ENCODE measurements around the gene RAET1E.
A peak's percentile ranks its signal among the peaks of the same experiment; 100 is the strongest.
"Not testable (repeated sequence)": the region's sequence is repeated elsewhere in the genome, so short reads cannot be mapped to it uniquely, and the experiment has no call there.

Gene RAET1E

DNA sequence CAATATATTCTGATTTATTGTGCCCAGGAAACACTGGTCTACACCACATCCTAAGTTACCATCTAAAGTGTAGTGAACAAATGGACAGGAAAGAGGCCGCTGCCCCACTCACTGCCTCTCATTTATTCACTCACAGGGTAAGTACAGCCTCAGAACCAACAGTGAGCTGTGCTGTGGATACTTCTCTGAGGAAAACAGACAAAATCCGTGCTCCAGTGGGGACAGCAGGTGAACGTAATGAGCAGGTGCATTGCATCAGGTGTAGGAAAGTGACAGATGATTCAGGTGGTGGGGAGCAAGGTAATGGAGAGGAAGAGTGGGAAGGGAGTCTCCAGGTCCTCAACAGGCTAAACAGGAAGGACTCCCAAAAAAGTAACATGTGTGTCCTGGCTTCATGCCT, 35.5 kb upstream of the RAET1E start:
- TF ChIP-seq ZFX (IDR thresholded peaks at IDR 0.05): no peak
- TF ChIP-seq, protein P1, sequence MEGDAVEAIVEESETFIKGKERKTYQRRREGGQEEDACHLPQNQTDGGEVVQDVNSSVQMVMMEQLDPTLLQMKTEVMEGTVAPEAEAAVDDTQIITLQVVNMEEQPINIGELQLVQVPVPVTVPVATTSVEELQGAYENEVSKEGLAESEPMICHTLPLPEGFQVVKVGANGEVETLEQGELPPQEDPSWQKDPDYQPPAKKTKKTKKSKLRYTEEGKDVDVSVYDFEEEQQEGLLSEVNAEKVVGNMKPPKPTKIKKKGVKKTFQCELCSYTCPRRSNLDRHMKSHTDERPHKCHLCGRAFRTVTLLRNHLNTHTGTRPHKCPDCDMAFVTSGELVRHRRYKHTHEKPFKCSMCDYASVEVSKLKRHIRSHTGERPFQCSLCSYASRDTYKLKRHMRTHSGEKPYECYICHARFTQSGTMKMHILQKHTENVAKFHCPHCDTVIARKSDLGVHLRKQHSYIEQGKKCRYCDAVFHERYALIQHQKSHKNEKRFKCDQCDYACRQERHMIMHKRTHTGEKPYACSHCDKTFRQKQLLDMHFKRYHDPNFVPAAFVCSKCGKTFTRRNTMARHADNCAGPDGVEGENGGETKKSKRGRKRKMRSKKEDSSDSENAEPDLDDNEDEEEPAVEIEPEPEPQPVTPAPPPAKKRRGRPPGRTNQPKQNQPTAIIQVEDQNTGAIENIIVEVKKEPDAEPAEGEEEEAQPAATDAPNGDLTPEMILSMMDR (conservative IDR thresholded peaks at IDR 0.05): no peak
- H3K27ac ChIP-seq: no peak overlapping the region

DNA sequence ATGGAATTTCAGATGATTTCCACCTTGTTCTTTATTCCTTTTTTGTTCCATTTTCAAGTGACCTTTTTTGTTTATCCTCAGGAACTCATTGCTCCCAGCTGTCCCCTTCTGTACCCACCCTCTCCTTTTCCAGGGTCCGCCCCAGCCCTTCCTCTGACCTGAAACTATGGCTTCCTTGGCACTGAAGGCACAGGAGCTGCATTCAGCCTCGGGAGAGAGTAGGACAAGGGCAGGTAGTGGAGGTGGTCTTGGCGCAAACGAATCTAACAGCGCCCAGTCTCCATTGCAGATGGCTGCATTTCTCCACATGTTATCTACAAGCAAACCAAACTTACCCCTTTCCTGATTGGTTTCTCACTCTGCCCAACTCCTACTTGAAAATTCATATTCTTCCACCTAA, 35.1 kb upstream of the RAET1E start:
- no peak overlapping the region for H3K27ac ChIP-seq
- no peak for TF ChIP-seq ZFX (IDR thresholded peaks at IDR 0.05)
- TF ChIP-seq, protein P1 (conservative IDR thresholded peaks at IDR 0.05): no peak

DNA sequence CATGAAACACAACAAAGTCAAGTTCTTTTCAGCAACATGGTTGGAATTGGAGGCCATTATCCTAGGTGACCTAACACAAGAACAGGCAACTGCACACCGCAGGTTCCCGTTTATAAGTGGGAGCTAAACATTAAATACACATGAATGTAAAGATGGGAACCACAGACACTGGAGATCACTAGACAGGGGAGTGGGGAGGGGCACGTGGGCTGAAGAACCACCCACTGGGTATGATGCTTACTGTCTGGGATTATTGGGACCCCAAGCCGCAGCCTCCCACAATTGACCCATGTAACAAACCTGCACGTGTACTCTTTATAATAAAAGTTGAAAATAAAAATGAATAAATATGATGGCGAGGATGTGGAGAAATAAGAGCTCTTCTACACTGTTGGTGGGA, 33.6 kb upstream of the RAET1E start:
- H3K27ac ChIP-seq: no peak overlapping the region
- TF ChIP-seq, protein P1 (conservative IDR thresholded peaks at IDR 0.05): no peak
- TF ChIP-seq ZFX (IDR thresholded peaks at IDR 0.05): no peak

DNA sequence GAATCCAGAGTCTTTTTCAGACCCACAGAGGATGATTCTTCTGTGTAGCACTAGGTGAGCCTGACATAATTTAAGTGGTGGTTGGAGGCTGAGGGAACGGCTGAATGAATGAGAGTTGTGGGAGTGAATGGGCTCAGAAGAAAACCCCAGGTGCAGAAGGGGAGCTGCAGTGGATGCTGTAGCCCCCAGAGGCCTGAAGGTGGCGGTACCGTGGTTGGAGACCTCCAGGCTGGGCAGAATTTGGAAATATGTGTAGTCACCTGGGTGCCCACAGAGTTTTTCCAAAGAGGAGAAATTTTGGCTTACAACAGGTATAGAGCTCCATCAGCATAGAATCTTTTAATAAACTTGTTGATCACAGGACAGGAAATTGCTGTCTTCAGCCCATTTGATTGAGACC, 31.5 kb upstream of the RAET1E start:
- no peak overlapping the region for H3K27ac ChIP-seq
- no peak for TF ChIP-seq ZFX (IDR thresholded peaks at IDR 0.05)
- TF ChIP-seq, protein P1 (conservative IDR thresholded peaks at IDR 0.05): peak; percentile 26

DNA sequence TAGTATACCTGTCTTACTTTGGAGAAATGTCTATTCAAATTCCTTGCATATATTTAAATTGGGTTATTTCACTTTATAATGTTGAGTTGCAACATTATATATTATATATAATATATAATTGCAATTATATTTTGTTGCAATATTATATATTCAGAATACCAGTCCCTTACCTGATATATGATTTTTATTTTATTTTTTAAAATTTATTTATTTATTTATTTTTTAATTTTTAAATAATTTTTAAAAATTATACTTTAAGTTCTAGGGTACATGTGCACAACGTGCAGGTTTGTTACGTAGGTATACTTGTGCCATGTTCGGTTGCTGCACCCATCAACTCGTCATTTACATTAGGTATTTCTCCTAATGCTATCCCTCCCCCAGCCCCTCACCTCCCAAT, 29.1 kb upstream of the RAET1E start:
- H3K27ac ChIP-seq: not testable (repeated sequence)

DNA sequence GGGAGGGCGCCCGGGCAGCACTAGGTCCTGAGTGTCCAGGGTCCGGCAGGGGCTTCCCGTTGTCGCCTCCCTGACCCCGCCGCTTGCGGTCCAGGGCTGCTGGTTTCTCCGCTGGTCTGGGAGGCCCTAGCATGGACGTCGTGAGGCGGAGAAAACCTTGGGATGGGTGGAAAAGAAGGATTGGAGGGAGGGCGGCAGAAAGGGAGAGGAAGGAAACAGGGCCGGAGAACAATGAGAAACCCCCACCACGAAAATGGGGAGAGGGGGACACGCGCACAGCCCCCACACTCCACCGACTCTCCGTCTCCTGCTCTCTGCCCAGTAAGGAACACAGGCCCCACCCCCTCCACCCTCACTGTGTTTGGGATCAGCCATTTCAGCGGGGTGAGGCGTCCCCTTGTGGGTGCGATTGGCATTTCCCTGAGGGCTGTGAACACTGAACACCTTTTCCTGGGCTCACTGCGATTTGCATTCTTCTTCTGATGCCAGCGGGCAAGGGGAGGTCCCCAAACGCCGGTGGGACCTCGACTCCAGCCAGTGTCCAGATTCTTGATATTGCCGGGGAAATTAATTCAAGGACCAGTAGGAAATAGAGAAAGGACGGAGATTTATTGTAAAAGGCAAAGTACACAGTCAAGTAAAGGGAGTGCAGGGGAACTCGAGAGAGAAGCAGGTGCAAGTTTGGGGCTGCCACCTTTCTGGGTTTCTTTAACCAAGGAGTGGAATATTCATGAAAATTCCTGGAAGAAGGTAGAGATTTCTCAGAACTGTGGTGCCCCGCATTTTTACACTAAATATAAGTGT, 28.3 kb upstream of the RAET1E start:
- no peak for TF ChIP-seq ZFX (IDR thresholded peaks at IDR 0.05)
- TF ChIP-seq, protein P1 (conservative IDR thresholded peaks at IDR 0.05): peak; percentile 91
- H3K27ac ChIP-seq: no peak overlapping the region

DNA sequence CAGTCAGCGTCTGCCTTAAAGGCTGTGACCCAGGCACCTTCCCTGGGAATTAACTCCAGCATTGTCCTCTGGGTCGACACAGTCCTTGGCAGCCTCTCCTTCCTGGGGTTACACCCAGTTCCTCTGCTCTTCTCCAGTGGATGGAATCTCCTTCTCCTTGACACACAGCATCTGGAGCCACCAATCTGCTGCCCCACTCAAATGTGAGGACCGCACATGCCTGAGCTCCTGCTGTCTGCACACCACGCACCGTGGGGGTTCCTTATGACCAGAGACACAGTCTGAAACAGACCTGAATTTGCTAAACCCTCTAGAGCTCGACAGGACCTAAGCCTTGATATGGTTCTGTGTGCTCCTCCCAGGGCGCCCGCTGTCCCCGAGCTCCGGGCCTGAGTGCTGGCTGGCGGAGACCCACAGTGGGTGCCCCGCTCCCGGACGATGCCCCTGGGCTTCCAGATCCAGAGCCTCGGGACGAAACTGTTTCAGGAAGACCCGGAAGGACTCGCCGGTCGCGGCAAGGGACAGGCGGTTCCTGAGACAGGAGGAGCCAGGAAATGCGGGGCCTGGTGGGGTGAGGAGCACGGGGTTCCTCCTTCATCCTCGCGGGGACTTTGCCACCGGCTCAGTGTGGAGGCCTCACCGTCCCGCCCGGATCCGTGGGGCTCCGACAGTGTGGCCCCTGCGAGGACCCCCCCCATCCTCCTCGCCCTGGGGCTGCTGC, 27.5 kb upstream of the RAET1E start:
- TF ChIP-seq ZFX (IDR thresholded peaks at IDR 0.05): no peak
- TF ChIP-seq, protein P1 (conservative IDR thresholded peaks at IDR 0.05): no peak
- no peak overlapping the region for H3K27ac ChIP-seq
